Measurements from ENCODE around the gene CLDN4. TPM values are rescaled to one million over a fixed set of nuclear protein-coding genes. Genes with fewer than 3 reads are reported as not detected.

CLDN4 gene
- total RNA-seq, 1 donor from 2014 or later, result 0.54 TPM

DNA sequence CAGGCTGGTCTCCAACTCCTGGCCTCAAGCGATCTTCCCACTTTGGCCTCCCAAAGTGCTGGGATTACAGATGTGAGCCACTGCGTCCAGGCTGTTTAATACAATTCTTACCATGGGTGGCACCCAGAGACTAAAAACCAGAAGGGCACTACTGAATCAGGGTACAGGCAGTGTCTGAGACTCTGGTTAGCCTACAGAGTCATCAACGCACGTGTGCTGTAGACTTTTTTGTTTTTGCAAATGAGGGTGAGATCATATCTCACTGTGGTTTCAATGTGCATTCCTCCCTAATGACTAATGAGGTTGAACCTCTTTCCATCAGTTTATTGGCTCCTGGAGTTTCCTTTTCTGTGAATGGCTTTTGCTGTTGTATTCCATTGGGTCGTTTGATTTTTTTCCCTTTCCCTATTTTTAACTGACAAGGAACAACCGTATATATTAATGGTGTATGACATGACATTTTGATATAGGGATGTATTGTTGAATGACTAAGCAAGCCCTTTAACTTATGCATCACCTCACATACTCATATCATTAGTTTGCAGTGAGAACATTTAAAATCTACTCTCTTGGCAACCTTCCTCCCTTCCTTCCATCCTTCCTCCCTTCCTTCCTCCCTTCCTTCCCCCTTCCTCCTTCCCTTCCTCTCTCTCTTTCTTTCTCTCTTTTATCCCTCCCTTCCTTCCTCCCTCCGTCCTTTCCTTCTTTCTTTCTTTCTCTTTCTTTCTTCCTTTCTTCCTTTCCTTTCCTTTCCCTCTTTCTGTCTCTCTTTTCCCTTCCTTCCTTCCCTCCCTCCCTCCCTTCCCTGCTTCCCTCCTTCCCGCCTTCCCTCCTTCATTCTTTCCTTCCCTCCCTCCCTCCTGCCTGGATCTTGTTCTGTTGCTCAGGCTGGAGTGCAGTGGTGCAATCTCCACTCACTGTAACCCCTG lies 20.9 kb downstream of the CLDN4 start:
- DNase-seq, result no peak
- Mint-ChIP-seq H3K27me3 (ENCODE audit: unreplicated experiment) (no peaks in the 10 kb centered on the region), H3K27ac (ENCODE audit: unreplicated experiment) (no peak overlapping the region), H3K9me3 (ENCODE audit: unreplicated experiment) (peaks cover 4% of the 10 kb centered on the region), H3K4me3 (ENCODE audit: unreplicated experiment) (no peak overlapping the region), H3K36me3 (ENCODE audit: unreplicated experiment) (no peaks in the 10 kb centered on the region), H3K4me1 (ENCODE audit: low read depth, unreplicated experiment) (no peaks in the 10 kb centered on the region)
- TF ChIP-seq, protein P1, sequence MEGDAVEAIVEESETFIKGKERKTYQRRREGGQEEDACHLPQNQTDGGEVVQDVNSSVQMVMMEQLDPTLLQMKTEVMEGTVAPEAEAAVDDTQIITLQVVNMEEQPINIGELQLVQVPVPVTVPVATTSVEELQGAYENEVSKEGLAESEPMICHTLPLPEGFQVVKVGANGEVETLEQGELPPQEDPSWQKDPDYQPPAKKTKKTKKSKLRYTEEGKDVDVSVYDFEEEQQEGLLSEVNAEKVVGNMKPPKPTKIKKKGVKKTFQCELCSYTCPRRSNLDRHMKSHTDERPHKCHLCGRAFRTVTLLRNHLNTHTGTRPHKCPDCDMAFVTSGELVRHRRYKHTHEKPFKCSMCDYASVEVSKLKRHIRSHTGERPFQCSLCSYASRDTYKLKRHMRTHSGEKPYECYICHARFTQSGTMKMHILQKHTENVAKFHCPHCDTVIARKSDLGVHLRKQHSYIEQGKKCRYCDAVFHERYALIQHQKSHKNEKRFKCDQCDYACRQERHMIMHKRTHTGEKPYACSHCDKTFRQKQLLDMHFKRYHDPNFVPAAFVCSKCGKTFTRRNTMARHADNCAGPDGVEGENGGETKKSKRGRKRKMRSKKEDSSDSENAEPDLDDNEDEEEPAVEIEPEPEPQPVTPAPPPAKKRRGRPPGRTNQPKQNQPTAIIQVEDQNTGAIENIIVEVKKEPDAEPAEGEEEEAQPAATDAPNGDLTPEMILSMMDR (IDR thresholded peaks at IDR 0.05; ENCODE audit: partially characterized antibody, unreplicated experiment), result no peak

DNA sequence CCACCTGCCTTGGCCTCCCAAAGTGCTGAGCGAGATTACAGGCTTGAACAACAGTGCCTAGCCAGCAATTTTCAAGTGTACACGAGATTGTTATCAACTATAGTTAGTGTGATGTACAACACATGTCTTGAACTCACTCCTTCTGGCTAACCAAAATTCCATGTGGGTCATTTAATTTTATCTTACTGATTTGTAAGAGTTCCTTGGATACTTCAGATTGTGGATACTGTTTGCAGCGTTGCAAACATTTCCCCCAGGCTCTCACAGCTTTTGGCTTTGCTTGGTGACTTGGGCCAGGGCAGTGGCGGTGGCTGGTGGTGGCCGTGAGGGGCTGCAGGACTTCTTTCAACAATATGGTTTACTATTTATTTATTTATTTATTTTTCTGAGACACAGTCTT lies 21.7 kb downstream of the CLDN4 start:
- no peak overlapping the region for H3K27ac Mint-ChIP-seq (ENCODE audit: unreplicated experiment)

DNA sequence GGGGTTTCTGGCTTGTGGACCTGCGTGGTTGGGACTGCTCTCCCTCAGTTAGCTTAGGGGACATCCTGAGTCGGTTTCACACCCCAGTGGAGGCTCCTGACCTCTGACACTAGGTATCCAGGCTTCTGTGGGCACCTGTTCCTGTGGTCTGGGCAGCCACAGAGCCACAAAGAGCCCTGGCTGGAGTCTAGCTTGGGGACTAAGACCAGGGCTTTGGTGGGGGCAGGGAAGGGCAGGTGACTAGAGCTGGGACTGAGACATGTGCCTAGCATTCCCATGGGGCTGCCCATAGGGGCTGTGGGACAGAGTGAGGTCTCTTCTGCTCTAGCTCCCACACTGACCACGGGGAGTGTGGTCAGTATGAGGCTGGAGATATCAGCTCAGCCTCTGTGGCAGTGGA lies 26.1 kb downstream of the CLDN4 start:
- TF ChIP-seq, protein P1 (IDR thresholded peaks at IDR 0.05; ENCODE audit: partially characterized antibody, unreplicated experiment), result no peak
- Mint-ChIP-seq H3K27ac (ENCODE audit: unreplicated experiment) (no peak overlapping the region), H3K4me3 (ENCODE audit: unreplicated experiment) (no peak overlapping the region), H3K27me3 (ENCODE audit: unreplicated experiment) (peaks cover 2% of the 10 kb centered on the region), H3K36me3 (ENCODE audit: unreplicated experiment) (peaks cover 7% of the 10 kb centered on the region), H3K9me3 (ENCODE audit: unreplicated experiment) (no peaks in the 10 kb centered on the region), H3K4me1 (ENCODE audit: low read depth, unreplicated experiment) (no peaks in the 10 kb centered on the region)
- no peak for DNase-seq

More for the DNA sequence above, 21.7 kb downstream of the CLDN4 start:
- H3K36me3 Mint-ChIP-seq (ENCODE audit: unreplicated experiment), result no peaks in the 10 kb centered on the region
- peaks cover 4% of the 10 kb centered on the region for H3K9me3 Mint-ChIP-seq (ENCODE audit: unreplicated experiment)
- H3K4me3 Mint-ChIP-seq (ENCODE audit: unreplicated experiment), result no peak overlapping the region
- TF ChIP-seq, protein P1 (IDR thresholded peaks at IDR 0.05; ENCODE audit: partially characterized antibody, unreplicated experiment), result no peak
- DNase-seq, result no peak
- H3K4me1 Mint-ChIP-seq (ENCODE audit: low read depth, unreplicated experiment), result no peaks in the 10 kb centered on the region
- H3K27me3 Mint-ChIP-seq (ENCODE audit: unreplicated experiment), result no peaks in the 10 kb centered on the region

DNA sequence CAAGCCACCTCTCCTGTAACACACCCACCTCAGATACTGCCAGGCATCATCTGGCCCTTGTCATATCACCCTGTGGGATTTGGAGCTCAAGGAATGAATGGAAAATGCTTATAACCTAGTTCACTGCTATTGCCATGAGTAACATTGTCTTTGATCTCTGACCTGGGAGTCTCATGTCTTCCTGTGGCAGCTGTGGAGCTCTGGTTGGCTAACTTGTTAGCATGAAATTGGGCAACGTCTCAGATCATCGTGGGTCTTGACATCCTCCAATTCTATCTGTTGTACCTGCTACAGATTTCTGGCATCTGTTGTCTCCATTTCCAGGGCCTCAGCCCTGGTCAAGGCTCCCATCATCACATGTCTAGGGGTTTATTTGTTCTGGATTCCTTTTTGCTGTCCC lies 28.0 kb downstream of the CLDN4 start:
- H3K4me3 Mint-ChIP-seq (ENCODE audit: unreplicated experiment), result no peak overlapping the region

More for the DNA sequence above, 28.0 kb downstream of the CLDN4 start:
- H3K27ac Mint-ChIP-seq (ENCODE audit: unreplicated experiment), result no peak overlapping the region
- TF ChIP-seq, protein P1 (IDR thresholded peaks at IDR 0.05; ENCODE audit: partially characterized antibody, unreplicated experiment), result no peak
- H3K27me3 Mint-ChIP-seq (ENCODE audit: unreplicated experiment), result peaks cover 2% of the 10 kb centered on the region
- H3K36me3 Mint-ChIP-seq (ENCODE audit: unreplicated experiment), result peaks cover 7% of the 10 kb centered on the region
- no peaks in the 10 kb centered on the region for H3K9me3 Mint-ChIP-seq (ENCODE audit: unreplicated experiment)
- H3K4me1 Mint-ChIP-seq (ENCODE audit: low read depth, unreplicated experiment), result no peaks in the 10 kb centered on the region
- DNase-seq, result no peak
